ENCODE data around the gene PSMB5. TPM values are rescaled to one million over a fixed set of nuclear protein-coding genes. Genes with fewer than 3 reads are reported as not detected.

Gene PSMB5
- total and polyA plus RNA-seq, 2 of the 13 experiments (the other 11 are each of a cell fraction or from before 2014, with no cell fraction given), result 705 to 871 TPM

DNA sequence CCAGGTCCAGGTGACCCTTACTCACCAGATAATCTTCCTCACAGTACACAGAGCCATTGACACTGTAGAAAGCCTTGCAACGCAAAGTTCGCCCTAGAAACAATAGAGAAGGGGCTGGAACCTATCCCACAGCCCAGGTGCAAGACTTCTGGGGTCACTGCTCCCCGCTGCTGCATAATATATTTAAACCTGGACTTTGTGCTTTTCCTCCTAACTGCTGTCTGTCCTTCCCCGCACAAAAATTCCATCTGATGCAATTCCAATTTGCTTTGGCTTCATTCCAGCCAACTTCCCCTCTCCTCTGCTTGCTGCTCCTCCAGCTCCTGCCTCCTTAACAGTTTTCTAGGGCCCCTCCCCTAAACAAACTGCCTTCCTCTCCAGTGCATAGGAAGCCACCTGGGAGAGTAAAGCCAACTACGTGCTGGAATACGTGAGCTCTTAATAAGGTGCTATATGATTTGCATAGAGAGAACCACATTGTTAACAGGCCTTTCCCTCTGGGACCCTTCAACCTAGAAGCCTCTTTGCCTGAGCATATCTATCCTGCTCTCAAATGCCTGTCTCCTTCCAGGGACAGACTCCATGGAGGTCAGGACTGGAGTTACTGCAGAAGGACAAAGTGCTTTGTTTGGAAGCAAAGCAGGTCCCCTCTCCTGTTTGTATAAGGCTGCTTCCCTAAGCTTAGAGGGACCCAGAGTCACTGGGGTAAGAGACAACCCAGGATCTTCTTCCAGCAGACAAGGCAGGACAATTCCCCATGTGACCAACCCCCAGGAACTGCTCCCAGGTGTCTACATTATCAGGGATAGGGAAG, 57.9 kb downstream of the PSMB5 start (continued):
- TF ChIP-seq, protein P1, sequence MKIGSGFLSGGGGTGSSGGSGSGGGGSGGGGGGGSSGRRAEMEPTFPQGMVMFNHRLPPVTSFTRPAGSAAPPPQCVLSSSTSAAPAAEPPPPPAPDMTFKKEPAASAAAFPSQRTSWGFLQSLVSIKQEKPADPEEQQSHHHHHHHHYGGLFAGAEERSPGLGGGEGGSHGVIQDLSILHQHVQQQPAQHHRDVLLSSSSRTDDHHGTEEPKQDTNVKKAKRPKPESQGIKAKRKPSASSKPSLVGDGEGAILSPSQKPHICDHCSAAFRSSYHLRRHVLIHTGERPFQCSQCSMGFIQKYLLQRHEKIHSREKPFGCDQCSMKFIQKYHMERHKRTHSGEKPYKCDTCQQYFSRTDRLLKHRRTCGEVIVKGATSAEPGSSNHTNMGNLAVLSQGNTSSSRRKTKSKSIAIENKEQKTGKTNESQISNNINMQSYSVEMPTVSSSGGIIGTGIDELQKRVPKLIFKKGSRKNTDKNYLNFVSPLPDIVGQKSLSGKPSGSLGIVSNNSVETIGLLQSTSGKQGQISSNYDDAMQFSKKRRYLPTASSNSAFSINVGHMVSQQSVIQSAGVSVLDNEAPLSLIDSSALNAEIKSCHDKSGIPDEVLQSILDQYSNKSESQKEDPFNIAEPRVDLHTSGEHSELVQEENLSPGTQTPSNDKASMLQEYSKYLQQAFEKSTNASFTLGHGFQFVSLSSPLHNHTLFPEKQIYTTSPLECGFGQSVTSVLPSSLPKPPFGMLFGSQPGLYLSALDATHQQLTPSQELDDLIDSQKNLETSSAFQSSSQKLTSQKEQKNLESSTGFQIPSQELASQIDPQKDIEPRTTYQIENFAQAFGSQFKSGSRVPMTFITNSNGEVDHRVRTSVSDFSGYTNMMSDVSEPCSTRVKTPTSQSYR (CRISPR knock-in tag; IDR thresholded peaks at IDR 0.05; ENCODE audit: borderline replicate concordance), result peak; percentile 93
- TF ChIP-seq ZNF232 (CRISPR knock-in tag; IDR thresholded peaks at IDR 0.05; ENCODE audit: borderline replicate concordance) (no peak), EHMT2 (IDR thresholded peaks at IDR 0.05; ENCODE audit: borderline replicate concordance, low read depth, low read length) (no peak), SMAD1 (CRISPR knock-in tag; IDR thresholded peaks at IDR 0.05; ENCODE audit: borderline replicate concordance, low read depth) (0 out of 2 replicates have a peak, but pooled peaks have one; percentile 27), FOXK1 (CRISPR knock-in tag; IDR thresholded peaks at IDR 0.05; ENCODE audit: borderline replicate concordance, low read depth) (peak; percentile 84; the same call in 1 of the 2 replicates), MEF2D (CRISPR knock-in tag; IDR thresholded peaks at IDR 0.05) (peak; percentile 98), NFATC3 (CRISPR knock-in tag; IDR thresholded peaks at IDR 0.05) (peak; percentile 86; the same call in 1 of the 2 replicates), ERF (CRISPR knock-in tag; IDR thresholded peaks at IDR 0.05) (peak; percentile 98), RFX5 (IDR thresholded peaks at IDR 0.05; ENCODE audit: low read depth, low read length) (no peak; the same call in 1 of the 2 replicates), ETV5 (CRISPR knock-in tag; IDR thresholded peaks at IDR 0.05; ENCODE audit: borderline replicate concordance) (peak; percentile 84; the same call in 1 of the 2 replicates), AGO1 (IDR thresholded peaks at IDR 0.05; ENCODE audit: low read depth, low read length, poor library complexity, severe bottlenecking) (no peak), SMAD9 (CRISPR knock-in tag; IDR thresholded peaks at IDR 0.05) (no peak), ZNF557 (CRISPR knock-in tag; IDR thresholded peaks at IDR 0.05) (no peak), NAIF1 (CRISPR knock-in tag; IDR thresholded peaks at IDR 0.05; ENCODE audit: borderline replicate concordance) (no peak)
- TF ChIP-seq, protein P2, sequence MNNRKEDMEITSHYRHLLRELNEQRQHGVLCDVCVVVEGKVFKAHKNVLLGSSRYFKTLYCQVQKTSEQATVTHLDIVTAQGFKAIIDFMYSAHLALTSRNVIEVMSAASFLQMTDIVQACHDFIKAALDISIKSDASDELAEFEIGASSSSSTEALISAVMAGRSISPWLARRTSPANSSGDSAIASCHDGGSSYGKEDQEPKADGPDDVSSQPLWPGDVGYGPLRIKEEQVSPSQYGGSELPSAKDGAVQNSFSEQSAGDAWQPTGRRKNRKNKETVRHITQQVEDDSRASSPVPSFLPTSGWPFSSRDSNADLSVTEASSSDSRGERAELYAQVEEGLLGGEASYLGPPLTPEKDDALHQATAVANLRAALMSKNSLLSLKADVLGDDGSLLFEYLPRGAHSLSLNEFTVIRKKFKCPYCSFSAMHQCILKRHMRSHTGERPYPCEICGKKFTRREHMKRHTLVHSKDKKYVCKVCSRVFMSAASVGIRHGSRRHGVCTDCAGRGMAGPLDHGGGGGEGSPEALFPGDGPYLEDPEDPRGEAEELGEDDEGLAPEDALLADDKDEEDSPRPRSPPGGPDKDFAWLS (CRISPR knock-in tag; IDR thresholded peaks at IDR 0.05; ENCODE audit: borderline replicate concordance), result 0 out of 2 replicates have a peak, but pooled peaks have one; percentile 65
- TF ChIP-seq, protein P3, sequence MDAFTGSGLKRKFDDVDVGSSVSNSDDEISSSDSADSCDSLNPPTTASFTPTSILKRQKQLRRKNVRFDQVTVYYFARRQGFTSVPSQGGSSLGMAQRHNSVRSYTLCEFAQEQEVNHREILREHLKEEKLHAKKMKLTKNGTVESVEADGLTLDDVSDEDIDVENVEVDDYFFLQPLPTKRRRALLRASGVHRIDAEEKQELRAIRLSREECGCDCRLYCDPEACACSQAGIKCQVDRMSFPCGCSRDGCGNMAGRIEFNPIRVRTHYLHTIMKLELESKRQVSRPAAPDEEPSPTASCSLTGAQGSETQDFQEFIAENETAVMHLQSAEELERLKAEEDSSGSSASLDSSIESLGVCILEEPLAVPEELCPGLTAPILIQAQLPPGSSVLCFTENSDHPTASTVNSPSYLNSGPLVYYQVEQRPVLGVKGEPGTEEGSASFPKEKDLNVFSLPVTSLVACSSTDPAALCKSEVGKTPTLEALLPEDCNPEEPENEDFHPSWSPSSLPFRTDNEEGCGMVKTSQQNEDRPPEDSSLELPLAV (CRISPR knock-in tag; conservative IDR thresholded peaks at IDR 0.05; ENCODE audit: low read depth), result no peak
- TF ChIP-seq, protein P4, sequence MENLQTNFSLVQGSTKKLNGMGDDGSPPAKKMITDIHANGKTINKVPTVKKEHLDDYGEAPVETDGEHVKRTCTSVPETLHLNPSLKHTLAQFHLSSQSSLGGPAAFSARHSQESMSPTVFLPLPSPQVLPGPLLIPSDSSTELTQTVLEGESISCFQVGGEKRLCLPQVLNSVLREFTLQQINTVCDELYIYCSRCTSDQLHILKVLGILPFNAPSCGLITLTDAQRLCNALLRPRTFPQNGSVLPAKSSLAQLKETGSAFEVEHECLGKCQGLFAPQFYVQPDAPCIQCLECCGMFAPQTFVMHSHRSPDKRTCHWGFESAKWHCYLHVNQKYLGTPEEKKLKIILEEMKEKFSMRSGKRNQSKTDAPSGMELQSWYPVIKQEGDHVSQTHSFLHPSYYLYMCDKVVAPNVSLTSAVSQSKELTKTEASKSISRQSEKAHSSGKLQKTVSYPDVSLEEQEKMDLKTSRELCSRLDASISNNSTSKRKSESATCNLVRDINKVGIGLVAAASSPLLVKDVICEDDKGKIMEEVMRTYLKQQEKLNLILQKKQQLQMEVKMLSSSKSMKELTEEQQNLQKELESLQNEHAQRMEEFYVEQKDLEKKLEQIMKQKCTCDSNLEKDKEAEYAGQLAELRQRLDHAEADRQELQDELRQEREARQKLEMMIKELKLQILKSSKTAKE (CRISPR knock-in tag; IDR thresholded peaks at IDR 0.05; ENCODE audit: borderline replicate concordance), result no peak
- TF ChIP-seq, protein P5, sequence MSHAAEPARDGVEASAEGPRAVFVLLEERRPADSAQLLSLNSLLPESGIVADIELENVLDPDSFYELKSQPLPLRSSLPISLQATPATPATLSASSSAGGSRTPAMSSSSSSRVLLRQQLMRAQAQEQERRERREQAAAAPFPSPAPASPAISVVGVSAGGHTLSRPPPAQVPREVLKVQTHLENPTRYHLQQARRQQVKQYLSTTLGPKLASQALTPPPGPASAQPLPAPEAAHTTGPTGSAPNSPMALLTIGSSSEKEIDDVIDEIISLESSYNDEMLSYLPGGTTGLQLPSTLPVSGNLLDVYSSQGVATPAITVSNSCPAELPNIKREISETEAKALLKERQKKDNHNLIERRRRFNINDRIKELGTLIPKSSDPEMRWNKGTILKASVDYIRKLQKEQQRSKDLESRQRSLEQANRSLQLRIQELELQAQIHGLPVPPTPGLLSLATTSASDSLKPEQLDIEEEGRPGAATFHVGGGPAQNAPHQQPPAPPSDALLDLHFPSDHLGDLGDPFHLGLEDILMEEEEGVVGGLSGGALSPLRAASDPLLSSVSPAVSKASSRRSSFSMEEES (CRISPR knock-in tag; IDR thresholded peaks at IDR 0.05), result peak; percentile 75
